Measurements from ENCODE around the gene CXCL11. TPM values are rescaled to one million over a fixed set of nuclear protein-coding genes. Genes with fewer than 3 reads are reported as not detected.

CXCL11 gene
- total and polyA plus RNA-seq, 9 of the 15 experiments (the other 6 are each of a cell fraction or from before 2014, with no cell fraction given): 2.1 to 9.1 (median 4.5) TPM

DNA sequence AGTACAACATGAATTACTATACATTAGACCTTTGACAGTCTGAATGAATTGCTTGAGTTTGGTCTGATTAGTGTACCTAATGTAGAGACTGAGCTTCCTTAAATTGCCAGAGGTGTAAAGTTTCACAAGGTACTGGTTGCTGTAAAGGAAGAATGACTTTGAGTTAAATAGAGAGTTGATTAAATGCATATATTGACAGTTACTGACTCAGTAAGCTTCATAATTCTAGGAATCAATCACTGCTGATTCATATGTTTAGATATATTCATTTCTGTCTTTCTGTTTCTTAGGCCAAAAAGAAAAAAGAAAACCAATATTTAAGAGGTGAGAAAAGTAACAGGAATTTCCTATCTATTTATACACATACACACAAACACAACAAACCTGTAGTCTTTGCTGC lies 22.4 kb upstream of the CXCL11 start:
- H3K27me3 ChIP-seq (ENCODE audit: control insufficient read depth in 2 of 2, insufficient read depth in 2 of 2, low read length in 2 of 2): no peaks in the 10 kb centered on the region; a peak in 1 of 5 replicates
- in situ Hi-C loops (cut with MboI) (no loop called here), intact Hi-C loops (cut with micrococcal nuclease) (no loop called here)
- DNase-seq (ENCODE audit: extremely low read depth in 1 of 4, low spot score in 3 of 4) (no peak), ATAC-seq (no peak), FAIRE-seq (peak; percentile 54)
- H3K4me1 ChIP-seq (replicated peaks in 1 of 2; ENCODE audit: control insufficient read depth in 2 of 2, insufficient read depth in 2 of 2, low read length in 2 of 2): no peaks in the 10 kb centered on the region
- no peak overlapping the region for H3K4me3 ChIP-seq
- no peak overlapping the region for H3K27ac ChIP-seq (ENCODE audit: extremely low read depth, low read depth, low read length)
- H3K9me3 ChIP-seq (replicated peaks; ENCODE audit: control insufficient read depth, insufficient read depth, low read depth, low read length): no peaks in the 10 kb centered on the region
- ChIA-PET CTCF (ENCODE audit: low intra/inter-chr PET ratio) (no interaction called here), POLR2A (interaction anchor here (0.7 to 1.3 kb wide), 2 partner anchors 8 to 25 kb away, joined by 4 to 5 read pairs; no protein-coding TSS in a partner anchor)
- no TSS peak for BruUV-seq (replicated peaks)
- no peak overlapping the region for H3K4me2 ChIP-seq (ENCODE audit: insufficient read depth, low read length)
- no peaks in the 10 kb centered on the region for H3K36me3 ChIP-seq (ENCODE audit: control insufficient read depth, insufficient read depth, low read length)
- no peaks in the 10 kb centered on the region for H3K9me1 ChIP-seq (ENCODE audit: control insufficient read depth, insufficient read depth, low read length)
- H2AFZ ChIP-seq (ENCODE audit: low read depth, low read length): no peak overlapping the region
- no peaks in the 10 kb centered on the region for H4K20me1 ChIP-seq (replicated peaks; ENCODE audit: control insufficient read depth, insufficient read depth, low read length)
- H3K79me2 ChIP-seq (ENCODE audit: control insufficient read depth, insufficient read depth, low read length): no peaks in the 10 kb centered on the region
- no peak overlapping the region for H3K9ac ChIP-seq (ENCODE audit: insufficient read depth in 1 of 2, low read depth in 2 of 2, low read length in 2 of 2)
- TF ChIP-seq ARID4B (CRISPR knock-in tag; IDR thresholded peaks at IDR 0.05): no peak
- no peak for TF ChIP-seq RREB1 (CRISPR knock-in tag; IDR thresholded peaks at IDR 0.05)
- TF ChIP-seq FOXJ3 (CRISPR knock-in tag; IDR thresholded peaks at IDR 0.05): no peak
- TF ChIP-seq MYBL2 (IDR thresholded peaks at IDR 0.05; ENCODE audit: low read depth): no peak
- TF ChIP-seq MYBL2 (CRISPR knock-in tag; IDR thresholded peaks at IDR 0.05; ENCODE audit: borderline replicate concordance): no peak
- no peak for TF ChIP-seq UBTF (IDR thresholded peaks at IDR 0.05; ENCODE audit: borderline replicate concordance in 1 of 2, low read depth in 2 of 2, low read length in 2 of 2)
- no peak for TF ChIP-seq ZNF77 (CRISPR knock-in tag; IDR thresholded peaks at IDR 0.05)
- TF ChIP-seq CHCHD3 (CRISPR knock-in tag; IDR thresholded peaks at IDR 0.05): no peak
- TF ChIP-seq FOXJ2 (tag; IDR thresholded peaks at IDR 0.05): no peak
- no peak for TF ChIP-seq NFXL1 (CRISPR knock-in tag; IDR thresholded peaks at IDR 0.05)
- no peak for TF ChIP-seq DMBX1 (CRISPR knock-in tag; IDR thresholded peaks at IDR 0.05; ENCODE audit: borderline replicate concordance)
